Measurements from ENCODE around the gene POLQ.
"Not testable (repeated sequence)": the region's sequence is repeated elsewhere in the genome, so short reads cannot be mapped to it uniquely, and the experiment has no call there.

Gene POLQ

GRCh38 chr3:121508389-121508788, 37.4 kb downstream of the POLQ start:
- DNase-seq, result no peak

- DNase-seq, result no peak
Observed at GRCh38 chr3:121505256-121505655, 40.5 kb downstream of the POLQ start.

- DNase-seq, result no peak
Observed at GRCh38 chr3:121504618-121505017, 41.2 kb downstream of the POLQ start.

- no peak for DNase-seq
Observed at GRCh38 chr3:121496786-121497185, 49.0 kb downstream of the POLQ start.

GRCh38 chr3:121493431-121493830, 52.4 kb downstream of the POLQ start:
- no peak for DNase-seq

GRCh38 chr3:121491683-121492320, 54.0 kb downstream of the POLQ start:
- no peak for DNase-seq

GRCh38 chr3:121490161-121490560, 55.6 kb downstream of the POLQ start:
- DNase-seq, result no peak

GRCh38 chr3:121488628-121489027, 57.2 kb downstream of the POLQ start:
- no peak for DNase-seq

GRCh38 chr3:121483290-121483689, 62.5 kb downstream of the POLQ start:
- DNase-seq, result no peak

- DNase-seq, result no peak
Observed at GRCh38 chr3:121482660-121483059, 63.1 kb downstream of the POLQ start.

GRCh38 chr3:121481106-121481880, 64.5 kb downstream of the POLQ start:
- DNase-seq, result no peak

GRCh38 chr3:121477589-121477988, 68.2 kb downstream of the POLQ start:
- DNase-seq, result no peak

- no peak for DNase-seq
Observed at GRCh38 chr3:121473001-121473400, 72.8 kb downstream of the POLQ start.

GRCh38 chr3:121467085-121467484, 78.7 kb downstream of the POLQ start:
- no peak for DNase-seq

GRCh38 chr3:121463745-121464144, 82.0 kb downstream of the POLQ start:
- no peak for DNase-seq

GRCh38 chr3:121462565-121462964, 83.2 kb downstream of the POLQ start:
- no peak for DNase-seq

GRCh38 chr3:121451752-121452151, 94.0 kb downstream of the POLQ start:
- DNase-seq, result not testable (repeated sequence)

GRCh38 chr3:121443456-121443855, 102.3 kb downstream of the POLQ start:
- no peak for DNase-seq

GRCh38 chr3:121436641-121437040, 109.1 kb downstream of the POLQ start:
- DNase-seq, result no peak

GRCh38 chr3:121436074-121436473, 109.7 kb downstream of the POLQ start:
- DNase-seq, result no peak

- DNase-seq, result no peak
Observed at GRCh38 chr3:121431726-121432517, 113.9 kb downstream of the POLQ start.

GRCh38 chr3:121430664-121431215, 115.0 kb downstream of the POLQ start:
- no peak for DNase-seq

- DNase-seq, result no peak
Observed at GRCh38 chr3:121424549-121424948, 121.2 kb downstream of the POLQ start.

Measured in 8988T (cell line).